Measurements from ENCODE around the gene PDSS2. TPM values are rescaled to one million over a fixed set of nuclear protein-coding genes. Genes with fewer than 3 reads are reported as not detected.

The PDSS2 gene
- polyA plus RNA-seq, 1 donor (not counting 4 experiments of a cell fraction or from before 2014, with no cell fraction given) = 12.5 TPM

GRCh38 chr6:107345393-107345792 is 114.0 kb downstream of the PDSS2 start:
- H3K9me3 ChIP-seq (ENCODE audit: control insufficient read depth, low read depth, low read length) = no peaks in the 10 kb centered on the region
- no peak overlapping the region for H3K4me3 ChIP-seq (ENCODE audit: control insufficient read depth in 2 of 3, extremely low read depth in 1 of 3, insufficient read depth in 2 of 3, low read depth in 1 of 3, low read length in 3 of 3)
- H3K36me3 ChIP-seq (ENCODE audit: control insufficient read depth in 2 of 2, extremely low read depth in 1 of 2, insufficient read depth in 2 of 2, low read length in 2 of 2) = no peaks in the 10 kb centered on the region
- dilution Hi-C loops (cut with MboI; ENCODE audit: extremely low pct_ligation_motif_present, low sequenced_read_pairs) = no loop called here
- DNase-seq (ENCODE audit: low read depth, low spot score) (no peak), FAIRE-seq (no peak)
- H3K79me2 ChIP-seq (ENCODE audit: control insufficient read depth, insufficient read depth, low read length) = no peaks in the 10 kb centered on the region
- H3K27ac ChIP-seq (ENCODE audit: control insufficient read depth, insufficient read depth, low read length) = no peak overlapping the region
- H3K9me1 ChIP-seq (ENCODE audit: control insufficient read depth, extremely low read depth, insufficient read depth, low read length) = no peaks in the 10 kb centered on the region
- H4K20me1 ChIP-seq (ENCODE audit: control insufficient read depth, extremely low read depth, insufficient read depth, low read length) = no peaks in the 10 kb centered on the region
- TF ChIP-seq CTCF (optimal IDR thresholded peaks at IDR 0.05 in 1 of 3, IDR thresholded peaks at IDR 0.05 in 1 of 3, conservative IDR thresholded peaks at IDR 0.05 in 1 of 3; ENCODE audit: extremely low read depth in 1 of 3, insufficient read depth in 2 of 3, low read length in 3 of 3) (no peak), EZH2 (IDR thresholded peaks at IDR 0.05; ENCODE audit: low read length) (no peak)
- no peak overlapping the region for H3K4me2 ChIP-seq (ENCODE audit: control insufficient read depth, extremely low read depth, insufficient read depth, low read depth, low read length)
- H2AFZ ChIP-seq (ENCODE audit: control insufficient read depth, low read length) = no peak overlapping the region
- no peaks in the 10 kb centered on the region for H3K4me1 ChIP-seq (ENCODE audit: control insufficient read depth, extremely low read depth, insufficient read depth, low read length)
- no peaks in the 10 kb centered on the region for H3K27me3 ChIP-seq (ENCODE audit: control insufficient read depth, extremely low read depth, insufficient read depth, low read length)
- H3K9ac ChIP-seq (ENCODE audit: control insufficient read depth, extremely low read depth, insufficient read depth, low read length) = no peak overlapping the region

DNA sequence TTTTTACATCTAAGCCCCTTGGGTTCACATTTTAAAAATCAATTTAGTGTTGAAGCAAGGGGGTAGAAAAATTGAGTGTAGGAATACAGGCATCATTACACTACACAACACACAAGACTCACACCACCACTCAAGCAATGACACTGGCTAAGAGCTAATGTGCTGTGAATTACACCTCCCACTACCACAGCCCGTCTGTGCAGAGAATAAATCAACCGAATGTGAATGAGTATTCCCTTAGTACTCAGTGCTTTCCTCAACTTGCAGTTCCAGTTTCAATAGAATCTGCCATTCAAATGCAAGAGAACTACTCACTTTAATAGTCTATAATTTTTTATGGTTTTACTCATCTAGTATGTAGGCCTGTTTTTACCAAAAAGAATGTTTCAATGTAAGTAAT is 114.4 kb downstream of the PDSS2 start:
- Histone ChIP-seq H3K27me3 (ENCODE audit: control insufficient read depth, extremely low read depth, insufficient read depth, low read length) (no peaks in the 10 kb centered on the region), H3K4me1 (ENCODE audit: control insufficient read depth, extremely low read depth, insufficient read depth, low read length) (no peaks in the 10 kb centered on the region), H3K4me2 (ENCODE audit: control insufficient read depth, extremely low read depth, insufficient read depth, low read depth, low read length) (no peak overlapping the region), H3K9ac (ENCODE audit: control insufficient read depth, extremely low read depth, insufficient read depth, low read length) (no peak overlapping the region), H3K36me3 (ENCODE audit: control insufficient read depth in 2 of 2, extremely low read depth in 1 of 2, insufficient read depth in 2 of 2, low read length in 2 of 2) (no peaks in the 10 kb centered on the region), H3K79me2 (ENCODE audit: control insufficient read depth, insufficient read depth, low read length) (no peaks in the 10 kb centered on the region), H3K9me3 (ENCODE audit: control insufficient read depth, low read depth, low read length) (no peaks in the 10 kb centered on the region), H4K20me1 (ENCODE audit: control insufficient read depth, extremely low read depth, insufficient read depth, low read length) (no peaks in the 10 kb centered on the region), H3K9me1 (ENCODE audit: control insufficient read depth, extremely low read depth, insufficient read depth, low read length) (no peaks in the 10 kb centered on the region), H3K4me3 (ENCODE audit: control insufficient read depth in 2 of 3, extremely low read depth in 1 of 3, insufficient read depth in 2 of 3, low read depth in 1 of 3, low read length in 3 of 3) (no peak overlapping the region), H3K27ac (ENCODE audit: control insufficient read depth, insufficient read depth, low read length) (no peak overlapping the region), H2AFZ (ENCODE audit: control insufficient read depth, low read length) (no peak overlapping the region)
- DNase-seq (ENCODE audit: low read depth, low spot score) (no peak), FAIRE-seq (no peak)
- TF ChIP-seq EZH2 (IDR thresholded peaks at IDR 0.05; ENCODE audit: low read length) (no peak), CTCF (optimal IDR thresholded peaks at IDR 0.05 in 1 of 3, IDR thresholded peaks at IDR 0.05 in 1 of 3, conservative IDR thresholded peaks at IDR 0.05 in 1 of 3; ENCODE audit: extremely low read depth in 1 of 3, insufficient read depth in 2 of 3, low read length in 3 of 3) (no peak)
- dilution Hi-C loops (cut with MboI; ENCODE audit: extremely low pct_ligation_motif_present, low sequenced_read_pairs) = no loop called here

Data from keratinocyte (primary cell).